ENCODE measurements around the gene DOCK3. TPM values are rescaled to one million over a fixed set of nuclear protein-coding genes. Genes with fewer than 3 reads are reported as not detected.

The DOCK3 gene
- polyA plus RNA-seq, 1 donor from 2014 or later = 15.6 TPM

- Histone ChIP-seq H2AFZ (ENCODE audit: low read depth, low read length) (no peak overlapping the region), H3K4me2 (ENCODE audit: low read length) (no peak overlapping the region)
Measured at GRCh38 chr3:51099794-51100535, 425.2 kb downstream of the DOCK3 start.

GRCh38 chr3:51100536-51100851, 425.8 kb downstream of the DOCK3 start:
- H3K4me3 ChIP-seq (ENCODE audit: low read length) = no peak overlapping the region
- no peaks in the 10 kb centered on the region for H3K36me3 ChIP-seq (ENCODE audit: insufficient read depth, low read length)
- no peak overlapping the region for H3K27ac ChIP-seq (ENCODE audit: low read length)
- H3K4me2 ChIP-seq (ENCODE audit: low read length) = no peak overlapping the region
- no peaks in the 10 kb centered on the region for H4K20me1 ChIP-seq (ENCODE audit: insufficient read depth)
- no peaks in the 10 kb centered on the region for H3F3A ChIP-seq (ENCODE audit: insufficient read depth, low read length, poor library complexity, severe bottlenecking)
- no peaks in the 10 kb centered on the region for H3K27me3 ChIP-seq (ENCODE audit: insufficient read depth, low read depth, low read length)
- H3K9me3 ChIP-seq (ENCODE audit: low read length) = no peaks in the 10 kb centered on the region
- no peaks in the 10 kb centered on the region for H3K9me2 ChIP-seq (ENCODE audit: insufficient read depth, low read length)
- no peak overlapping the region for H2AFZ ChIP-seq (ENCODE audit: low read depth, low read length)
- H3K79me2 ChIP-seq (replicated peaks; ENCODE audit: insufficient read depth, low read length) = no peaks in the 10 kb centered on the region
- TF ChIP-seq EZH2 (IDR thresholded peaks at IDR 0.05; ENCODE audit: borderline replicate concordance, insufficient read depth, low read length, poor library complexity, severe bottlenecking) (no peak), RAD21 (conservative IDR thresholded peaks at IDR 0.05) (no peak), SMC3 (conservative IDR thresholded peaks at IDR 0.05; ENCODE audit: poor library complexity) (no peak), TAF1 (IDR thresholded peaks at IDR 0.05; ENCODE audit: low read depth) (no peak), MXI1 (conservative IDR thresholded peaks at IDR 0.05; ENCODE audit: poor library complexity, severe bottlenecking) (no peak), POLR2AphosphoS5 (IDR thresholded peaks at IDR 0.05) (no peak), EP300 (conservative IDR thresholded peaks at IDR 0.05; ENCODE audit: poor library complexity, severe bottlenecking) (no peak), REST (IDR thresholded peaks at IDR 0.05; ENCODE audit: borderline replicate concordance) (no peak), CTCF (IDR thresholded peaks at IDR 0.05; ENCODE audit: poor library complexity, severe bottlenecking) (no peak)
- no peak overlapping the region for H3K9ac ChIP-seq (ENCODE audit: low read length)

More at GRCh38 chr3:51099794-51100535, 425.2 kb downstream of the DOCK3 start:
- H3K27ac ChIP-seq (ENCODE audit: low read length) = no peak overlapping the region
- H3K36me3 ChIP-seq (ENCODE audit: insufficient read depth, low read length) = no peaks in the 10 kb centered on the region
- TF ChIP-seq TAF1 (IDR thresholded peaks at IDR 0.05; ENCODE audit: low read depth) (no peak), CTCF (IDR thresholded peaks at IDR 0.05; ENCODE audit: poor library complexity, severe bottlenecking) (peak; percentile 36)
- H3F3A ChIP-seq (ENCODE audit: insufficient read depth, low read length, poor library complexity, severe bottlenecking) = no peaks in the 10 kb centered on the region
- no peak overlapping the region for H3K9ac ChIP-seq (ENCODE audit: low read length)
- no peaks in the 10 kb centered on the region for H4K20me1 ChIP-seq (ENCODE audit: insufficient read depth)
- no peaks in the 10 kb centered on the region for H3K79me2 ChIP-seq (replicated peaks; ENCODE audit: insufficient read depth, low read length)
- H3K27me3 ChIP-seq (ENCODE audit: insufficient read depth, low read depth, low read length) = no peaks in the 10 kb centered on the region
- no peak overlapping the region for H3K4me3 ChIP-seq (ENCODE audit: low read length)
- no peaks in the 10 kb centered on the region for H3K9me3 ChIP-seq (ENCODE audit: low read length)
- H3K9me2 ChIP-seq (ENCODE audit: insufficient read depth, low read length) = no peaks in the 10 kb centered on the region

Data from neural cell (in vitro differentiated cells).